HG03439 (cell line): ENCODE data around the gene NAV2.
"Not testable (repeated sequence)": the region's sequence is repeated elsewhere in the genome, so short reads cannot be mapped to it uniquely, and the experiment has no call there.

Experiments used
- ATAC-seq: cut with Tn5 transposase; IDR thresholded peaks from one replicate; pipeline ENCODE4 v1.9.1; 2021; ENCODE audit warnings: mild to moderate bottlenecking, moderate library complexity; ENCODE audit not compliant: unreplicated experiment

The NAV2 gene

DNA sequence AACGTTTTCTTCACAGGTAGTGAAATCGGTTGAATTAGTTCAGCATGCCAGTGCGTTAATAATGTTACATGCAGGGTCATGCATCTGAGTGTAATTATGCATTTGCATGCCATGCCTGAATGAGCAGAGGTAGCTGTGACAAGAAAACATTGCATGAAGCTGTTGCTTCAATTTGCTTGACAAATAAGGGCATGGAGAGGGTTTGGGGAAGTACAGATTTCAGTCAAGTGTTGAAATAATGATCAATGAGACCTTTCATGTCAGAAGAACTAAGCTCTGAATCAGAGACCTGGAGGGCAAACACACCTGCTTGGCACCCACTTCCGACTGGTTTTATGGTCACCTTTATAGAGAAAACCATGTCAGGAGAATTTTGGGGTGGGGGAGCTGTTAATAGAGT lies 226.2 kb downstream of the NAV2 start:
- no peak for ATAC-seq

DNA sequence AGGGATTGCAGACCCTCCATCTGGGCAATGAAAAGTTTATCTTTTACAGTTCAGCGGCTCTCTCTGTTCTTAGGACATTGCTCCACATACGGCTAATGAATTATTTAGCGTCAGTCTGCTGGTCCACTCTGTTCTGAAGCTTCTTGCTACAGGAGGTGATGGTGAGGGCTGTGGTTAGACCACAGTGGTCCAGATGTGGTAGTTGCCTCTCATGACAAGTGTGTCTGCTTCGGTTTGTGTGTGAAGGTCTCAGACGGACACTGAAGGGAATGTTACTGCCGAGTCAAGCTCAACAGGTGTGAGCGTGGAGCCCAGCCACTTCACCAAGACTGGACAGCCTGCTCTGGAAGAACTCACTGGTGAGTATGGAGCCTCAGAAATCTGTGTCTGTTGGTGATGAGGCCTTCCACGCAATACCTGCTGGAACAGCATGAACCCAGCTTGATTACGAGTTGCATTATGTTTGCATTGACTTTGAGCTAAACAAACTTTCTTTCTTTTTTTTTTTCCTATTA lies 226.8 kb downstream of the NAV2 start:
- no peak for ATAC-seq

- ATAC-seq: no peak
Measured at GRCh38 chr11:19940831-19941230, 228.2 kb downstream of the NAV2 start.

DNA sequence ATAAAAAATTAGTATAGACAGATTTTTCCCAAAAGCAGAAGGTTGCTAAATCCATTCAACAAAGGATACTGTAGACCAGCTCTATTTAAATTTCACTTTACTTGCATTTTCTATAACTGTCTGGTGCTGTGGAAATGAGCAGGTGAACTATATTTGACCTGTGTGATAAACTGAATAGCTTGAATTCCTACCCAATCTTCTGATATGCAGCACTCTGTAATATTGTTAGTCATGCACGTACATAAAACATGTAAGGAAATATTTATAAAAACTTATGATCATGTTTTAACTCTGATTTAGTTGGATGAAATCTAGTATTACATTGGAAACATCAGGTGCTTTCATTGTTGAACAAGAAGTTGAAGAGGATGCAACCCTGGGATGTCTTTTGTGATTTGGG lies 234.0 kb downstream of the NAV2 start:
- ATAC-seq: no peak

DNA sequence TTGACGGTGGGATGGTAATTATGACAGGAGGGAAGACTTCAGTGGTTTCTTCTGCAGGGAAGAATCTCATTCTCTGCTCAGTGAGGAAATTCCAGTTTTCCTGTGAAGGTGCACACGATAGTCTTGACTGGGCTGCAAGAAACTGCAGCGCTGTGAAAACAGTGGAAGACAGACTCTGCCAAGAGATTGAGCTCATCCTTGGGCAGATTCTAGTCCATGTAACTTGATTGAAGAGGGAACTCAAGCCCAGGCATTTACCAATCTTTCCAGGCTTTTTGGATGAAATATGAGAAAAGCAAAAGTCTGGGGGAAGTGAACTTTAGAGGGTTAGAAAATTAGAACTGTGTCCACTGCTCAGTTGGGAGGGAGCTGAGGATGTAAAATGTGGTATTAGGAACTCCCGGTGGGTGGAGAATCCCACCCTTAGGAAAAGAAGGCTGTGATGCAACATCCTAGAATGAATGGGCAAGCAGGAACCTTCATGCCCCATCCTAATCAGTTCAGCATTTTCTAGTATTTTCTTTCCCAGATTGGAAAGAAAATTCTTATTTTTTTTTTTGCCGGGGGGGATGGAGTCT lies 235.0 kb downstream of the NAV2 start:
- ATAC-seq: no peak

- ATAC-seq: no peak
Measured at GRCh38 chr11:19949606-19950005, 237.0 kb downstream of the NAV2 start.

DNA sequence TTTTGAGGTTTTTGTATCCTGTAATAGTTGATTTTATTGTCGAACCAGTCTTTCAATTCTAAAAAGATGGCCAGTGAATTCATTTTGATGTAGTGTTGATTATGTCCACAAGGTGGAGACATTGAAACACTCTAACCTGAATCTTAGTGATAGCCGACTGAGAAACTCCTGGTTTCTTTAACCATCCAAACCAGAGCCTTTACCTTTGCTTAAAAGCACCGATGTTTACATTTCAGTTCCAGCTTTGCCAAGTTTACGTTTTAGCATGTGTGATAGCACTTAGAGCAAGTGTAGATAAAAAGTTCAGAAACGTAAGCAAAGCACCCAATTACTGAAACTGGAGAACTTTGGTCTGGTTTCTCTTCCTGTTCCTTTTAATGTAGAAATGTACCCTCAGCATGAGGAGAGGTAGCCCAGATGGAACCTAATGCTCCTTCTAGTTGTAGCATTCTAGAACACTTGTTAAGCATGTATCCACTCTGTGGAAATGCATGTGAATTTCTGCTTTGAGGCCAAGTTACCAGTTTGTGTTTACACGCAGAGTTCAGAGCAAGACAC lies 239.0 kb downstream of the NAV2 start:
- ATAC-seq: peak; percentile 67

DNA sequence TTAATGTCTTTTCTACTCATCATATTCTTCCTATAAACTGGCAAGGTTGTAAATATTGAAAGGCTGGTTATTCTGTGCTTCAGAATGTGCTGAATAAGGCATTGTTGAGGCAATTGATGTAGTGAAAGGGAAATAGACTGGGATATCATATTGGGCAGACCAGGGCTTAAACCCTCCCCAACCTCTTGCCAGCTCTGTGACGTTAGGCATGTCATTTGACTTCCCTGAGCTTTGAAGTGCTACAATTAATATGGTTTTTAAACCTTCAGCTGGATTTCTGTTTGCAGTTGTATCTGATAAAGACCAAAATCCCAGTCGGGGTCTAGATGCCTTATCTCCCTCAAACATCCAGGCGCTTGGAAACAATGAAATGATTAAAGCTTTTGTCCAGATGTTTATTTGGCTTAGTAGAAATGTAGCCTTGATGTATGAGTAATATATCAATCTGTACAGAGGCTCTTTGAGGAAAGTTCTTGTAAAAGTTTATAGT lies 239.5 kb downstream of the NAV2 start:
- no peak for ATAC-seq

GRCh38 chr11:19952911-19953310 lies 240.3 kb downstream of the NAV2 start:
- ATAC-seq: no peak

DNA sequence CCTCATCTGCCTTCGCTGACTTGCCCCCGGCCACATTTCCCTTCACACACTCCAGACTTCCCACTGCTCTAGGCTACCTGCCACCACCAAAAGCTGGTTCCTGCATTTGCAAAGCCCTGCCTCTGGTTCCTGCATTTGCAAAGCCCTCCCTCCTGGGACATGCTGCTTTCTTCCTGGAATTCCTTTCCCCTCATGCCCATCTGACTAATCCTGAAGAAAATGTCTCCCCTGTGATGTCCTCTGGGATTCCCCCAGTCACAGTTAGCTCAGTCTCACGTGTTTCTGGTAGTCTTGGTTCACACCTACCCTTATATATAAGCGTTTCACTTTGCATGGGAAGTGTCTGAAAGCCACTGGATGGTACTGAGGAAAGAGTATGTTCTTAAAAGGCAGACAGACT lies 240.7 kb downstream of the NAV2 start:
- no peak for ATAC-seq

GRCh38 chr11:19953909-19954308 lies 241.3 kb downstream of the NAV2 start:
- no peak for ATAC-seq

GRCh38 chr11:19954899-19955298 lies 242.3 kb downstream of the NAV2 start:
- no peak for ATAC-seq

GRCh38 chr11:19955660-19956059 lies 243.0 kb downstream of the NAV2 start:
- no peak for ATAC-seq

GRCh38 chr11:19956228-19956627 lies 243.6 kb downstream of the NAV2 start:
- ATAC-seq: no peak

DNA sequence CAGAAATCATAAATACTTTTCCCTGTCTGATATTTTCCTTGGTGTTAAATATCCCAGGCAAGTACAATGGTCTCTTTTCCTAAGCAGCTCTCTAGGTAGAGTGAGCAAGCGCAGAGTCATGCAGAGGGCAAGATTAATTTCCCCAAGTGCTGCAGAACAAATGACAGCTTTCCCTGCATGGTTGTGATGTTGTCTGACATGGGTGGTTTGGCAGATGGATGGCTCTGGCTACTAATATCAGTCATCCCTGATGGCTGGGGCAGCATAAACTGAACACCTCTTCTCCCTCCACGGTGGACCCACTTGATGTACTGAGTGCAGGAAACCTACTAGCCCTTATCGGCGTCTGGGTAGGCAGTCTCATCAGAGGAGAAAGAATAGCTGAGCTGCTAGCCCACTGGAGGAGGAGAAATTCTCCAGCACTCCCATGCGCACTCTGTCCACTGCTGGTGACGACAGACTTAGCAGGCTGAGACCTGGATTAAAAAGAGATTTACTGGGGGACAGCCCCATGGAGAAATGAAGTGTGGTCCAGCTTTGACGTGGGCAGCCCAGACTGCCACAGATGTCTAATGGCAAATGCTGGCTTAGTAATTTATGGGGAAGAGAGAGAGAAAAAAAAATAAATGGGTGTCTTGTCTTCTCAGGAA lies 244.8 kb downstream of the NAV2 start:
- no peak for ATAC-seq

DNA sequence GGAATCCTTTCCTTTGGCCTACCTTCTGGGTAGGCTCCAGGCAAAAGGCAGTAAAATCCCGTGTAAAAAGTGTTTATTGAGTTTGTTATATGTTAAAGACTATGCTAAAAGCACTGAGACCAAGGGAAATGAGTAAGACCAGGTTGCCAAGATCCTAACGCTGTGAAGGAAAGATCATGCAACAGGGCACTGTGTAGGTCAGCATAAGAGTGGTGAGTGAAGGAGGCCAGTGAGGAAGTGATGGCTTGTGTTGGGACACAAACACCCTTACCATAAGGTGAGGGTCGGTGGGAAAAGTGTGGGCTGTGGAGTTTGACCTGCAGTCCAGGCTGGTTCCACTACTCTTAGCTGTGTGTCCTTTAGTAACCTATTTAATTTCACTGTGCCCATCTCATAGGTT lies 245.6 kb downstream of the NAV2 start:
- no peak for ATAC-seq

DNA sequence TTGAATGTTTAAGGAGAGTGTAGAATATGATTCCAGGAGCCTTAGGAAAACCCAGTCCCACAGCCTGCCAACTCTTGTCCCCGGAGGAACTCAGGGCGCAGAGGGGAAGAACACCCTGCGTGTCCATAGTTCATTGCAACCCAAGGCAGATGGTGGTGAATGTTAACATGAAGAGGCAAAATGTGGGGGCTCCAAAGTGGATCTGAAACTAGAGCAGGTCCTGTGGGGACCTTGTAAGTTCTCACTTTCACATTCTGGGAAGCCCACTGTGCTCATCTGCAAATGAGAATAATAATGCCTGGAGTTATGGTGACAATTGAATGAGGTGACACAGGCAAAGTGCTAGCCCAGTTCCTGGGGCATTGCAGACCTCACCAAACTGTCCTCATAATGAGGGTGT lies 246.6 kb downstream of the NAV2 start:
- no peak for ATAC-seq

- ATAC-seq: no peak
Measured at GRCh38 chr11:19959648-19960059, 247.0 kb downstream of the NAV2 start.

- not testable (repeated sequence) for ATAC-seq
Measured at GRCh38 chr11:19960410-19960809, 247.8 kb downstream of the NAV2 start.

DNA sequence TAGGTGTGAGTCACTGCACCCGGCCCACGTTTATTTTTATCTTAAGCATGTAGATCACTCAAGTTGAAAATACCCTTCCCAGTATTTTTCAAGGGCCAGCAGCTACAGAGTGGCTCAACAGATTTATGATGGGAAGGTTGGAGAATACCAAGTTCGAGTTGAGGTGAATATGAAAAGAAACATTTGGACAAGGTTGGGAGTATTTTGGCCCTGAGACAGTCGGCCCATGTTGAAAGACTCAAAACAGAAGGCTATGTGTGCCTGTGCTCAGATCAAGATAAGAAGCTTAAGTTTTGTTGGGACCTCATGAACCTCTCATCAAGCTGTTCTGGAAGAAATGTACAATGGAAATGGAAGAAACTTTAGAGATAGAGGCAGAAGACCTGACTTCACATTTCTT lies 248.6 kb downstream of the NAV2 start:
- ATAC-seq: no peak

DNA sequence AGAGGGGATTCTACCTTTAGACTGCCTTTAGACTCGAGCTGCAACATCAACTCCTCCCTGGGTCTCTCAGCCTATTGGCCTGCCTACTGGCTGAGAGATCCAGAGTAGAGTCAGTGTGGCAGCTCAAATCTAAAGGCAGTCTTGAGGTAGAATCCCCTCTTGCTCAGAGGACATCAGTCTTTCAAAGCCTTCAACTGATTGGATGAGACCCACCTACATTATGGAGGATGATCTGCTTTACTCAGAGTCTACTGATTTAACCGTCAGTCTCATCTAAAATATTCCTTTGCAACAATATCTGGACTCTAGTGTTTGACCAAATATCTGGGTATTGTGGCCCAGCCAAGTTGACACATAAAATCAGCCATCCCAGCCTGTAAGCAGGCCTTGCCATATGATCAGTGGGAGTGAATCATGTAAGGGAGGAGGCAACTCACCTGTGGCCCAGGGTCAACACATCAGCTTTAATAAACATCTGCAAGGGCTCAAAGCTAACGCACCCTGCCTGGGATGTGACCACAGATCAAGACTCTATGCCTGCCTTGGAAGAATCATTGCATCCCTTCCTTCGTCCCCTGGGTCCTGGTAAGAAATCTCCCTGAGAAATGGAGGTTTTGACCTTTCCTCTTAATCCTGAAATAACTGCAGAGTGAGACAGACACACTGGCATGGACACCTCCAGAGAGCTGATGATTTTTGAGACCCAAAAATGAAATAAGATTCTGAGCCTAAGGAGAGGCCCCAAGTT lies 249.6 kb downstream of the NAV2 start:
- no peak for ATAC-seq

DNA sequence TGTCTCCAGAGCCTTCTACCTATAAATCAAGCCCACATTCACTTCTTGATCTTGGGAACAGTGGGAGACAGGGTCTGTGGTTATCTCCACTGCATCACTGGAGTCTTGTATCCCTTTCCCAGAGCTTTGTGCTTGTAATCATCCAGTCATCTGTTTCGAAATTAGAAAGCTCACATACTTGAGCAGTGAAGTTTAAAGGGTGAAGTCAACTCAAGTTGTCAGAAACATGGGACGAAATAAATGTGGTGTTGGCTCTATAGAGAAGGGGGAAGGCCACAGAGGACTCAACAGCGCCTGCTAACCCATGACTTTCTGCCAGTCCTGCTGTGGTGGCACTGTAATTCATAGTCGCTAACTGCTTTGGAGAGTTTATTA lies 250.2 kb downstream of the NAV2 start:
- no peak for ATAC-seq
